Mesenteric fat pad (tissue), 1 donor: Measurements from ENCODE around the gene CTBP1. TPM values are rescaled to one million over a fixed set of nuclear protein-coding genes. Genes with fewer than 3 reads are reported as not detected.
"Not testable (repeated sequence)": the region's sequence is repeated elsewhere in the genome, so short reads cannot be mapped to it uniquely, and the experiment has no call there.

Experiments used
- DNase-seq: peaks from one replicate; pipeline ENCODE4 v3.0.0-alpha.2; 2020; ENCODE audit warnings: low spot score
- long read RNA-seq: library from polyadenylated mRNA; unstranded; transcript quantifications from one replicate; pipeline ENCODE4 v2.0.0, GENCODE V29; 2020
- total RNA-seq: library from RNA; stranded (reverse); fragmentation: NEBNext Ultra II Directional; extraction: Animal tissue kit (Norgen Biotek cat#: 25700); gene quantifications from one replicate; pipeline ENCODE4 v1.2.1, GENCODE V29; 2021
- donor health status: DM: yes; HTN: yes; CAD: no.

CTBP1 gene
- total RNA-seq = 147 TPM
- long read RNA-seq, partial matches to known transcripts = 49 of 108 reads
- long read RNA-seq, other reads (novel, unspliced or antisense) = 49 of 108 reads

DNA sequence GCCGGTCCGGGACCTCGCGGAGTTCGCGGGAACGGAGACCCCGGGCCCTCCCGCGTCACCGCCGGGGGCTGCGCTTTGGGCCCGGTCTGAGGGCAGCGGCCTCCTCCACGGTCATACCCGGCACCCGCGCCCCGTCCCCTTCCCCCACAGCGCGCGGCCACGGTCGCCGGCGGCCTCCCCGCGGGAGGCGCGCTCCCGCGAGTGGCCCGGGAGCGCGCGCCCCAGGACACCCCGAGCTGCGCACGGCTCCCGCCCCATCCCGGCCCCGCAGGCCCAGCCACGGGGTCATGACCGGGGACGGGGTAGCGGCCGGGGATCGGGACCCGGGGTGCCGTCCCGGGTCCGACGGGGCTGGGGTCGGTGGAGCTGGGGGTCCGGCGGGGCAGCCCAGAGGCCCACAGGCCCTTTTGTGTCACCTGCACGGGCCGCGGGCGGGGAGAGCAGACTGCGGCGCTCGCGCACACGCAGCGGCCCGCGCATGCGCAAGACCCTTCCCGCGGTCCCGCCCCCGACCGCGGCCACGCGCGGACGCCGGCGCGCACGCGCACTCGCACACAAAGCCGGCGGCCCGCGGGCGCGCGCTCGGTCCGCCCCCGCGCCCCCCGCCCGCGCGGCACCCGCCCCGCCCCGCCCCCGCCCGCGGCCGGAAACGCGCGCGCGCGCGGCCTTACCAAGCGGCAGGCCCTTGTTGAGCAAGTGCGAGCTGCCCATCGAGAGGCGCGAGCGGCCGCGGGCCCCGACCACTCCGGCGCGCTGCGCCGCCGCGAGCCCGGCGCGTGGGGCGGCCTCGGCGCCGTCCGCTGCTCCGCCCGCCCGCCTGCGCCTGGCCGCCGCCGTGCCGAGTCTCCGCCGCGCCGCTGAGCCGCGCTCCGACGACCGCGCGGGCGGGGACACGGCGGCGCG lies at the start of gene CTBP1:
Gene CTBP1 (minus strand): TSS at position 886 of the 903 bp plus-strand sequence. CDS start 7,799 bp downstream, outside the sequence.
- DNase-seq = peak; percentile 95

DNA sequence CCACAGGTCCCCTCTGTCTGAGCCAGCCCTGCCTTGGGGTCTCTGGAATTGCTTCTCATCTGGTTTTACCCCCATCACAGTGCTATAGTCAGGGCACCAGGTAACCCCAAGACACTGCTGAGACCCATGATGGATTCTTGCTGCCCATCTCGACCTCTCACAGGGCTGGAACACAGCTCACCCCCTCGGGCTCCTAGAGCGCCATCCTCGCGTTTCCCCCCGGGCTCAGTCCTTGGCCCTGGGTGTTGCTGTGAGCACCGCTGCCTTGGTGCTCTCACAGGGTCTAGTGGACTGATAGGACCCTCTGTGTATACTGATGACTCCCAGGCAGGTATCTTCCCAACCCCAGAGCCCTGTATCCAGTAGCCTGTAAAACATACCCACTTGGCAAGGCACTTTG lies 49.5 kb upstream of the CTBP1 start:
- DNase-seq = no peak

DNA sequence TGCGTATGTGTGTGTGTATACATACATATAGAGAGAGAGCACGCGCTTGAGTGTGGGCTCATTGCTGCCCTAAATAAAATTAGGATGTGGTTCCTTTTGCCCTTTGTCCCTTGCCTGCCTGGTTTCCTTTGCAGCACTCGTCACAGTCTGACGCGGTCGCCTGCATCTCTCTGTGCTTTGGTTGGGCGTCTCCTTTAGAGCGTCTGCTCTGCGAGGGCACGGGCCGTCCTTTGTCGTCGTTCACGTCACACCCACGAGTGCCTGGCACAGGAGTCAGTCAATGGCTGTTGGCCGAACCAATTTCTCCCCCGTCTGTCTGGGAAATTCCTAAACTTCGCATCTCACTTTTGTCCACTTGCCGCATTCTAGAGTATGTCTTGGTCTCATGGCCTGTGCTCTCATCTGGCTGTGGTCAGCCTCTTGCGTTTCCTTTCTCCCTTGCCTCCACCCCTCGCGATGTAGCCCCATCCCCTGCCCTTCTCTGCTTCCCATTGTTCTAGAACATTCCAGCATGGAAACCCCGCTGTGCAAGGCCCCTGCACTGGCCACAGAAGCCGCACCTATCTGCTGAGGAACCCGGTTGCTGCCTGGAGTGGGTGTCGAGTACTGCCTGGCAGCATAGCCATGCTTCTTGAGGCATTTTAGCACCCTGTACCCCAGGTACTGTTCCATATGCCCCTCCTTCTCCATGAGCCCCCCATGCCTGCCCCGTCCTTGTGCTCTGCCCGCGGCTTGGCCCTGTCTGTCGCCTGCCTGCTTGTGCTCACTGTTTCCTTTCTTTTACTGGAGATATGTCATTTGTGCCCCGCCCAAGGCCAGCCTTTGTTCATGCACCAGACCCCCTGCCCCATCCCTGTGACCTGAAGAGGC lies 48.8 kb upstream of the CTBP1 start:
- DNase-seq = no peak

DNA sequence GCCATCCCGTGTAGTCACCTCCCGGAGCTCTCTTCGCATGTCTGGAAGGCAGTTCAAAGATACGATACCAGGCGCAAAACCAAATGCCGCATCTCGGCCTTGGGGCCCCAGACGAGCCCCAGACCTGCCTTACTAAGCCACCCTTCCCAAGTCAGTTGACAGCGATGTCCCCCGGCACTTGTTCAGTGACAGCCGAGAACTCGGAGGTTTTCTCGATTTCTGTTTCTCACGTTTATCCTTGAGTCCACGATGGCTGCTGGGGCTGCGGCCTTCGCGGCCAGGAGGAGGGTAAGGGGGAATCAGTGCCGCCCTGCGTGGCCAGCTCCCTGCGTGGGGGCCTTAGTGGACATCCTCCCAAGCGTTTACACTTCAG lies 48.1 kb upstream of the CTBP1 start:
- DNase-seq = no peak

DNA sequence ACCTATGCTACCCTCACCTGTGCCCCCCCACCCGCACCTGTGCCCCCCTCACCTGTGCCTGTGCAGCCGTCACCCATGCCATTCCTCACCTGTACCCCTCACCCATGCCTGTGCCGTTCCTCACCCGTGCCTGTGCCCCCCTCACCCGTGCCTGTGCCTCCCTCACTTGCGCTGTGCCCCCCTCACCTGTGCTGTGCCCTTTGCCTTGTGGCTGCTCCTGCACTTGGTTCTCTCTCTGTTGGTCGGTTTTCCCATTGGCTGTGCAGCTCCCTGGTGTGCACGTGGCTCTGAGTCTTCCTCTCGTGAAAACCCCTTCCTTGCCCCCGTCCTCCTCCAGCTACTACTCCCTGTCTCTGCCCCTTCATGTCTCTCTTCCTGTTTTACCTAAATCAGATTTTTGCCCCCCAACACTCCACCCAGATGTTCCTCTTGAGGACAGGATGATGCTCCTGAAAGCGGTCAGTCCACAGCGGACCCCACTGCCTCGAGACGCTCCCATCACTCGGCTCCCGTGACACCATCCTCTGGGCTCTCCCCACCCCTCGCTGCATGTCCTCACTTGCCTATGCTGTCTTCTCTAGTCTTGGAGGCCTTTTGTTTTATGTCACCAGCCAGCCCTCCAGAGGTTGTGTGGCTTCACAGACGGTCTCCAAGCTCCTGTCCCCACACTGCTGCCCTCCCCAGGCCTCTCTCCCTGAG lies 47.5 kb upstream of the CTBP1 start:
- no peak for DNase-seq

DNA sequence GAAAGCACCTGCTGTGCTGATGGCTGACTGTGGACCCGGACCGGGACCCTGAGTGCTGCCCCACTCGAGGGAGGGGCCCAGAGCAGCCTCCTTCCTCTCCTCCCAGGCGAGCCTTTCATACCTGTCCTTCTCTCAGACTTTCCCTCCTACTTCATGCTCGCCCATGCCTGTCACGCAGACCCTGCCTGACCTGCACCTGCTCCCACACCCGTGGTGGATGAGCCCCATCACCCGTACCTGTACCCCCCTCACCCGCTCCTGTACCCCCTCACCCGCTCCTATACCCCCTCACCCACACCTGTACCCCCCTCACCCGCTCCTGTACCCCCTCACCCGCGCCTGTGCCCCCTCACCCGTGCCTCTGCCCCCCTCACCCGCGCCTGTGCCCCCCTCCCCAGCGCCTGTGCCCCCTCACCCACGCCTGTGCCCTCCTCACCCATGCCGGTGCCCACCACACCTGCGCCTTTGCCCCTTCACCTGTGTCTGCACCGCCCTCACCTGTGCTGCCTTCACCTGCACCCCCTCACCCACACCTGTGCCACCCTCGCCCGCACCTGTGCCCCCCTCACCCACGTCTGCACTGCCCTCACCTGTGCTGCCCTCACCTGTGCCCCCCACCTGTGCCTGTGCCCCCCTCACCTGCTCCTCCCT lies 46.6 kb upstream of the CTBP1 start:
- DNase-seq = no peak

DNA sequence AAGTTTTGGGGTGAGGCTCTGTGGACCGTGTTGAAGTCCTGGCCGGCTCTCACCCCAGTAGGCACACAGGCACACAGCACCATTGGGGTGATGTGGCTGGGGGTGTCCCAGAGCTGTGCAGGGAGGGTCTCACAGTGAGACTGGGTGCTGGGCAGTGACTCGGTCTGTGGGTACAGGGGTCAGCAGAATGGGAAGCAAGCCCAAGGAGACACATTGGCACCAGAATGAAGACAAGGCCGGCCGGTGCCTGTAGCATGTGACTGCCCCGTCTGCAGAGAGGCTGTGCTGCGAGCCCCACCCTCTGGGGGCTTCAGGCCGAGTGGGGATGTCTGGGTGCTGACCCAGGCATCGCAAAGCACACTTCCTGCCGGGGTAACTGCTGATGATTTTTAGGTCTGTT lies 46.0 kb upstream of the CTBP1 start:
- no peak for DNase-seq

DNA sequence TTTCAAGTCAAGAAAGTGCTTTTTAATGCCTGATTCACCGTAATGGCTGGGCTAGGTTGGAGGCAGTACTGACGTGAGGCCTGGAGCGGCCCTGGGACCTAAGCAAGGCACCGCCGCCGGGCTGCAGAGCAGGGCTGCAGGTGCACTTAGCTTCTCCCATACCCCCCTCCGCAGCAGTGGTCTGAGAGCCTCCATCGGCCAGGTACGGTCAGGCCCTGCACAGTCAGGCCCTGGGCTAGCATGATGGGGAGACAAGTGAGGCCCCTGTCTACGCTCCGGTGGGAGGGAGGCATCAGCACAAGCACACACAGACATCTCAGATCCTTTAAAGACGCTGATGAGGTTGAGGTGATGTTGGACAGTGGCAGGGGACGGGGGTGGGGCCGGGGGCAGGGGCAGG lies 45.5 kb upstream of the CTBP1 start:
- DNase-seq = no peak

DNA sequence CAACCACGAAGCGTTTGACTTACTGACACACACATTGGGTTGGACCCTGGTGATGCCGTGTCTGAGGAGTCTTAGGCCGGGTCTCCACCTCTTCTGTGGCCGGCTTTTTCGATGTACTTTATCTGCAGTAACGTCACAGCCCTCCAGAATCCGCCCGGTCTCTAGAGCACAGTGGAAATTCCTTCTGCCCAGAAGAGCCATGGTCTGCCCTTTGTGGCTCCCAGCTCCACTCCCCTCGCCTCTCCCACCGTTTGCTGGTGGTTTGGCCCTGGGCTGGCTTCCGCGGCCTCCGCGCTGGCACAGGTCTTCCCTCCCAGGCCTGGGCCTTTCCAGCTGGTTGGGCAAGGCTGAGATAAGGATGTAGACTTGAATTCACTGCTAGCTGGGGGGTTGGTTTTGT lies 45.1 kb upstream of the CTBP1 start:
- DNase-seq = no peak

DNA sequence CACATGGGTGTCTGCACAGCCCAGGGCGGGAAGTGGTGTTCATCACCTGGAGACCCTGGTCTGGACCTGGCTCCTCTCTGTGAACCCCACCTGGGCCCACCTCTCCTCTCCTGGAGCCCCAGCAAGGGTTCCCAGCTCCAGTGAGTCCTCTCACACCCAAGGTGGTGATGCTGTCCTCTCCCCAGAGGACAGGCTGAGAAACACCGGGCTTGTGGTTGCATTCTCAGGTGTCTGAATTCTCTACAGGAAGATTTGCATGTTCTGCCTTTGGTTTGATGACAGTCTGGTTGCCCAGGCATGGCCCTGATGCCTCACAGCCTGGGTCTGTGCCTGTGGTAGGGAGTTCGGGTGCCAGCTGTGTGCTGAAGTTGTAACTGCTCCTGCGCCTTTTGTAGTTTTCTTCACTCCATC lies 44.6 kb upstream of the CTBP1 start:
- DNase-seq = no peak

DNA sequence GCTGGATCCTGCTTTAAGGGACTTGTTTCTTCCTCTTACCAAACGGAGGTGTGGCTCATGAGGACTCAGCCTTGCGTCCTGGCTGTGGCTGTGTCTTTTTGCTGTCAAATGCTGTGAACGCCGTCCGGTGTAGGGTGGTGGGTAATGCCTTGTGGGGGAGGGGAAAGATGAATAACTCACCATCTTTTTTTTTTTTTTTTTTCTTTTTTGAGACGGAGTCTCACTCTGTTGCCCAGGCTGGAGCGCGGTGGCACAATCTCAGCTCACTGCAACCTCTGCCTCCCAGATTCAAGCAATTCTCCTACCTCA lies 43.7 kb upstream of the CTBP1 start:
- not testable (repeated sequence) for DNase-seq

DNA sequence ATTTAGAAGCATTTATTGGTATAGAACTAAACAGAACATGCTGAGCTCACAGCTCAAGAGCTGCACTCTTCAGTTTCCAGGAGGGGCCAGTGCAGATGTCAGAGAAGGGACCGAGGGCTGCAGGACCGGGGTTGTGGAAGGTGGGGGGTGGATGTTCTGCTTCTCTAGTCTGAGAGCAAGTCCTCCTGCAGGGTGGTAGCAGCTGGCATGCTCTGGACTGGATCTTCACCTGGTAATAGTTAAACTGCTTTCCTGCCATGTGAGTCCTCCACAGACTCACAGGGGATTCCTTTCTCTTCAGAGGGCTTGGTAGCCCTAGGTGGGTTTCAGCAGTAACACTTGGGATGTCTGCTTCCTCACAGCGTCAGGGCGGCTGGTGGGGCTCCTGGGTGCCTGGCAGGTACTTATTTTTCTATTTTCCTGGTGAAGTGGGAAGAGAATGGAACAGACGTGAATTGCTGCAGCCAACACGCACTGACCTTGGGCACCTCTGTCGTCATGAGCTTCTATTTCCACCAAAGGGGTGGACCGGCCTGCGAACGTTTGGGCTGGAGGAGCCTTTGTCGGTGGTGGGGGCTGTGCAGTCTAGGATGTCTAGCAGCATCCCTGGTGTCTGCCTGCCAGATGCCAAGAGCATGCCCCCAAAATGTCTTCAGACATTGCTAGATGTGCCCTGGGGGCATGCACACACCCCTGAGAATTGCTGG lies 43.2 kb upstream of the CTBP1 start:
- no peak for DNase-seq

DNA sequence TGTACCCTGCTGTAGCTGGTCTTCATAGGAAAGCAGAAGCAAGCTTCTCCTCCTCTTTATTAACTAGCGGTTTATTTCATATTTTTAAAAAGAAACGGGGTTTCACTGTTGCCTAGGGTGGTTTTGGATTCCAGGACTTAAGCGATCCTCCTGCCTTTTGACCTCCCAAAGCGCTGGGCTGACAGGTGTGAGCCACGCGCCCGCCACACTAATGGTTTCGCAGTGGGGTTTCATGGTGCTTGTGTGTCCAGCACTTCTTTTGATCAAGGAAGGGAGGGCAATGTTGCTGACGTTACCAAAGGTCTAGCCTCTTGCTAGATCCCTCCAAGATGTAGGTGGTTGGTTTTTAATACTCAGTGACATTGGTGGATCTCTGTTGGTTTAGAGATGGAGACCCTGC lies 42.2 kb upstream of the CTBP1 start:
- no peak for DNase-seq

DNA sequence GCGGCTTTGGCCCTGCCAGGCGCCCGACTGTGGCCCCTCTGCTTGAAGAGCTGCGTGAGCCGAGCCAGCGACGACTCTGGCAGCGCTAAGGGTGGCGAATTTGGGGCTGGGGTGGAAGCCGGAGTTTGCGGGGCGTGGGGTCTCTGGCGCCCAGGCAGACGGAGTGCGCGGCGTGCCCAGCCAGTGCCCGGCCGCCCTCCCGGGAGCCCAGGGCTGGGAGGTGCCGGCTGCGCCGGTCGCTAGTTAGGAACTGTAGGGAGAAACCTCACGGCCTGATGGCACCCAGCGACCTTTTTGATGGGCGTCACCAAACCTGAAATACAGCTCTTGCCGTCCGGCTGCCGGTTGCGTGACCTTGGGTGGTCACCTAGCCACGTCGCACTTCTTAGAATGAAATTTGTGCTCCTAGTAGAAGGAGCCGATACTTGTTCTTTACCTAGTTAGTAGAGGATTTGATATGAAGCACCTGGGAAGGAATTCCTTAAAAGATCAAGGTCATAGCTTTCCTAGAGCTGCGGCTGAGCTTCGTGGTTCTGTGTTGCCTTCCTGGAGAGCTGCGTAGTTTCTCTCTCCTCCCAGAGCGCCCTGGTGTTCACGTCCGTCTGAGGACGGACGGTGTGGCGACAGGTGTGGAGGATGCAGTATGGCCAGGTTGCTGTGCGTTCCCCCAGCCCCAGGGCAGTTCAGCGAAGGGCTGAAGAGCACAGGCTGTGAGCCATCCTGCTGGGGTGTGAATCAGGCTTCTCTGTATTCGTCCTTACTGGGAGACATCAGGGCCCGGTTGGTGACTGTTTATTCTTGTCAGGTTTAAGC lies 41.4 kb upstream of the CTBP1 start:
- no peak for DNase-seq

DNA sequence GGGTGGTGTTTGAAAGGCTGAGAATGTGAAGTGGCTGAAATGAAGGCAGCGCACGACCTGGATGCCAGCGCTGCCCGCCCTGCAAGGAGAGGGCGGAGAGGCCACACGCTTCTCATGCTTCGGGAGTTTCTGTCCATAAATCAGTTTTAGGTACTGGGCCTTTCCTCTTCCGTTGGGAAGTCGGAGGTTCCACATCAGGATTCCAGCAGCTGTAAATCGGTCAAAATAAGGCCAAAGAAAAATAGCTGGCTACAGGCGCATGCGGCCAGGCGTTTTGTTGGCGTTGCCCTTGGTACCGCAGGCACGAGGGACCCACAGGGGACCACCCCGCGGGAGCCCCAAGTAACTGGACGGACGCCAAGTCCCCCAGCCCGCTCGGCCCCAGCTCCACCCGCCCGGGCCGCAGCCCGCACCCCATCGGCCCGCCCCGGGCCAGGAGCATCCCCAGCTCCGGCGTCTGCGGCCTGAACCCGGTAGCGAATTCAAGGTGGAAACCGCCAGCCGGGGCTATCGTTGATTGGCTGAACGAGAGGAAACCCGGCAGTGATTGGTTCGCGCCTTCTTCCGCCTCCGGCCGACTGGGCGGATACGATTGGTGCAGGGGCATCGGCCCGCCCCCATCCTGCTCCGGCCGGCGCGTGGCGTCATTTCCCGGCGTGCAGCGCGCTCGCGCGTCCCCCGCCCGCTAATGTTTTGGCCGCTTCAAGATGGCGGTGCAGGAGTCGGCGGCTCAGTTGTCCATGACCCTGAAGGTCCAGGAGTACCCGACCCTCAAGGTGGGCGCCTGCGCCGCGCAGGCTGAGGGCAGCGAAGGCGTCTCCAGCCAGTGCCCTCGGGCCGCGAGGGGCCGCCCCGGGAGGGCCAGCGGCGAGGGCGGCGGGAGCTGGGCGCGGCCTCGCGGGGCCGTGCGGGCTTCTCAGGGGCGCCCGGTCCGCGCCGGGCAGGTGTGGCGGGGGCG lies 40.6 kb upstream of the CTBP1 start, which contains the start of gene MAEA:
Gene MAEA (plus strand): TSS at position 685 of the 958 bp plus-strand sequence. CDS start 23 bp downstream, at position 708.
- peak; percentile 99 for DNase-seq

DNA sequence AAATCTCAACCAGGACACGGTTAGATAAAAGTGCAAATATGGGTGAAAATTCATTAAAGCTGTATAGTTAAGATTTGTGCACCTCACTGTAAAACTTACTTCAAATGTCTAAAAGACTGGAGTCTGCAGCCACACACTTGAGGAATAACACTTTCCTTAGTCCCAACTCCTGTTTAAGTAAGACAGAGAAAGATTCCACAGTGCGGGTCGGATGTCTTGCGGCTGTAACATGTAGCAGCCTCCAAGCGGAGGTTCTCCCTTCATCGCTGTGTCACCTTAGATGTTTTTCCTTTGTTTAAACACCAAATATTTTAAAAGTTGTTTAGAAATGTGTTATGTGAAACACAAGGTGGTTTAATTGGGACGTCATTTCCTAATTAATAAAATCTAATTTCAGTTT lies 39.9 kb upstream of the CTBP1 start:
- DNase-seq = no peak

DNA sequence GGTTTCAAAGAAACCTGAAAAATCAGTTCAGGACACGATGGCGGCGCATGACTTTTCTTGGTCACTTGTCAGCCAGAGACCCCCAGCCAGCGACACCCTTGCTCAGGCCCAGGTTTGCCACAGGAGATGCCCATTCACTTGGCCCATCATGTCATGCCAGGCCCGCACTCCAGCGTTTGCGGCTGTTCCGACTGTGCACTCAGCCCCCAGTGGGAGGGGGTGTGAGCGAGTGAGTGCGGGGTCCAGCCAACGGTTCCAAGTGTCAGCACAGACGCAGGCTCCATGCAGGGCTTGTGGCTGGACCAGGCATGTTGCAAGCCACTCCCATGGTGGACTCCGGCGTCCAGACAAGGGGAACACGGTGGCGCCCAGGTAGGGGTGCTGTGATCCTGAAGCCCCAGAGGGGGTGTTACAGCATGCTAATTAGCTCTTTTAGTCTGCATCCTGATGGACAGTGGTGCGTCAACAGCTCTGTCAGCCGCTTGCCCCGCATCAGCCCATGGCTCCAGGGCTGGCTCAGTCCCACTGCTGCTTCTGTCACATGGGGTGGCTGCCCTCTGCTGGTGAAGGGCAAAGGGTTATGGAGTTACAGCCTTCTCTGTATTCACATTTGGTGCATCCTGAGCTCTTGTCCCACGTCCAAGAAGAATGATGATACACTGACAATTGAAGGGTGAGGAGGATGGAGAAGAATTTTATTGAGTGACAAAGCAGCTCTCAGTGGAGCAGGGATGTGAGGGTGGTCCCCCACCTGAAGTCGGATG lies 37.0 kb upstream of the CTBP1 start:
- DNase-seq = peak; percentile 81
